WI38 (cell line): Measurements from ENCODE around the gene CALN1.
"Not testable (repeated sequence)": the region's sequence is repeated elsewhere in the genome, so short reads cannot be mapped to it uniquely, and the experiment has no call there.

Source experiments
- H3K4me3 ChIP-seq: 2 replicates; pipeline ENCODE4 v1.5.1; 2011; ENCODE audit warnings: low read depth, mild to moderate bottlenecking, control low read depth, low read length
- CTCF ChIP-seq: IDR thresholded peaks from 2 replicates; pipeline ENCODE4 v1.5.1; 2012; ENCODE audit warnings: low read depth, mild to moderate bottlenecking, control low read depth, low read length

CALN1 gene

GRCh38 chr7:71925663-71926062 is 486.5 kb downstream of the CALN1 start:
- TF ChIP-seq CTCF = no peak
- no peak overlapping the region for H3K4me3 ChIP-seq

DNA sequence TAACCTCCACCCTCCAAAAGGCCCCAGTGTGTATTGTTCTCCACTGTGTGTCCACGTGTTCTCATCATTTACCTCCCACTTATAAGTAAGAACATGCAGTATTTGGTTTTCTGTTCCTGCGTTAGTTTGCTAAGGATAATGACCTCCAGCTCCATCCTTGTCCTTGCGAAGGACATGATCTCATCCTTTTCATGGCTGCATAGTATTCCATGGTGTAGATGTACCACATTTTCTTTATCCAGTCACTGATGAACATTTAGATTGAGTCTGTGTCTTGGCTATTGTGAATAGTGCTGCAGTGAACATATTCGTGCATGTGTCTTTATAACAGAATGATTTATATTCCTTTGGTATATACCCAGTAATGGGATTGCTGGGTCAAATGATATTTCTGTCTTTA is 497.9 kb downstream of the CALN1 start:
- not testable (repeated sequence) for H3K4me3 ChIP-seq

DNA sequence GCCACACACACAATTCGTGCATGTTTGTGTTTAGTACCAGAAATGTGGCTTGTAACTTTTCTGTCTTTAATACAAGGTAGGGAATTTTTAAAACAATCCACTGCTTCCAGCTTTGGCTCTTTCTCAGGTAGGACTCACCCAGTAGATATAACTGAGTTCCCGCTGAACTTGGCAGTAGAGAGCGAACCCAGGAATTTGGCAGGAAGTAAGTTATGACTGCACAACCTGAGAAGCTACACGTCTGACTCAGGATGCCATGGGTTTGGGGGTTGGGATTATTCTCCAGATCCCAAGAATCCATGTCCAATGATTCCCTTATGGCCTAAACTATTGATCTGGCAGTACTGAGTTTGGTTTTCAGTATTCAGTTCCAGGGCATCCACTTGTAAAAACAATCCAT is 499.7 kb downstream of the CALN1 start:
- no peak overlapping the region for H3K4me3 ChIP-seq
- TF ChIP-seq CTCF = no peak

DNA sequence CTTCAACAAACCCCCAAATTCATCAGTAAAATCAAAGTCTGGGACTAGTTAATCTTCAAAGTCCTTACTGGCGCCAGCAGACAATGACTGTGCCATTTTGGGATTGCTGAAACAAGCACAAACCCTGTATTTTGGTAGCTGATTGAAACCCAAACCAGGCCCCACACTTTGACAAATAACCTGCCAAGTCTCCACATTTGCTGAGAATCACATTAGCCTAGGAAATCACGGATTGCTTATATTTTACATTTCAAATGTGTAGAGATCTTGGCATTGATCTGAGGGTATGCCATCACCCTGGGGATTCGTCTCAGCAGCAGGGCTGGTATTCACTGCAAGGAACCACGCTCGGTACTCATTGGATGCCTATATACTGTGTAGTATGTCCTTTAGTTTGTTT is 501.1 kb downstream of the CALN1 start:
- no peak overlapping the region for H3K4me3 ChIP-seq
- TF ChIP-seq CTCF = no peak

- no peak for TF ChIP-seq CTCF
Measured at GRCh38 chr7:71905821-71906220, 506.3 kb downstream of the CALN1 start.

GRCh38 chr7:71904484-71904883 is 507.7 kb downstream of the CALN1 start:
- no peak for TF ChIP-seq CTCF
- no peak overlapping the region for H3K4me3 ChIP-seq

More at GRCh38 chr7:71905821-71906220, 506.3 kb downstream of the CALN1 start:
- H3K4me3 ChIP-seq = no peak overlapping the region

GRCh38 chr7:71900556-71900955 is 511.6 kb downstream of the CALN1 start:
- TF ChIP-seq CTCF = no peak
- no peak overlapping the region for H3K4me3 ChIP-seq

GRCh38 chr7:71896535-71896934 is 515.6 kb downstream of the CALN1 start:
- no peak for TF ChIP-seq CTCF
- H3K4me3 ChIP-seq = no peak overlapping the region
